Gastroesophageal sphincter (tissue), 3 donors: ENCODE measurements around the gene MYLK4.

ENCODE experiments used
- EP300 ChIP-seq: sonication (generic); formaldehyde crosslinking; IDR thresholded peaks from one replicate; pipeline ENCODE4 v1.6.1; 2017; ENCODE audit warnings: antibody characterized with exemption, mild to moderate bottlenecking
- POLR2A ChIP-seq, 2 donors: fragments of 450-650 bp; IDR thresholded peaks; one replicate each; pipeline ENCODE4 v1.6.1; 2017; ENCODE audit warnings: antibody characterized with exemption in 2 of 2, mild to moderate bottlenecking in 2 of 2, moderate library complexity in 1 of 2
- POLR2AphosphoS5 ChIP-seq: sonication (generic); formaldehyde crosslinking; IDR thresholded peaks from one replicate; pipeline ENCODE4 v1.6.1; 2017; ENCODE audit warnings: antibody characterized with exemption
- TF ChIP-seq, protein P1 (sequence below), 4 experiments: fragments of 200-600 bp in 2 of 4; fragments of 450-650 bp in 2 of 4; sonication (generic) in 1 of 4; IDR thresholded peaks; one replicate each; pipeline ENCODE4 v1.5.1; 2017 to 2019; ENCODE audit warnings: antibody characterized with exemption in 4 of 4, mild to moderate bottlenecking in 2 of 4, moderate library complexity in 2 of 4

DNA sequence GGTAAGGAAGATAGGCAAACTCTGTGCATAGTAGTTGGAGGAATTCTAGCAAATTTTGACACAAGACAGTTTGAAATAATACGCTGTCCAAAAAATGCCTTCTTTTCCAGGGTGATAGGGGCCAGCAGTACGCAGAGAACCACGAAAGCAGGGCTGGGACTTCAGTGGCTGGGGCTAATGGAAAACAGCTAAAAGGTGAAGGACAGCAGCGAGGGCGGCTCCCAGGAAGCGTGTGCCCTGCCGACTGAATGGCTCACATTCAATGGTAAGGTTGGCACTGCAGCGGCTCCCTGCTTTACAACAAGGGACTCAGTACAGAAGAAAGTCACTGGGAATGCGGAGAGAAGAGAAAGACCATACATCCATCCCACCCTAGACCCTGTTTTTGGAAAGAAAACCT is 131.1 kb downstream of the MYLK4 start:
- TF ChIP-seq, protein P1, sequence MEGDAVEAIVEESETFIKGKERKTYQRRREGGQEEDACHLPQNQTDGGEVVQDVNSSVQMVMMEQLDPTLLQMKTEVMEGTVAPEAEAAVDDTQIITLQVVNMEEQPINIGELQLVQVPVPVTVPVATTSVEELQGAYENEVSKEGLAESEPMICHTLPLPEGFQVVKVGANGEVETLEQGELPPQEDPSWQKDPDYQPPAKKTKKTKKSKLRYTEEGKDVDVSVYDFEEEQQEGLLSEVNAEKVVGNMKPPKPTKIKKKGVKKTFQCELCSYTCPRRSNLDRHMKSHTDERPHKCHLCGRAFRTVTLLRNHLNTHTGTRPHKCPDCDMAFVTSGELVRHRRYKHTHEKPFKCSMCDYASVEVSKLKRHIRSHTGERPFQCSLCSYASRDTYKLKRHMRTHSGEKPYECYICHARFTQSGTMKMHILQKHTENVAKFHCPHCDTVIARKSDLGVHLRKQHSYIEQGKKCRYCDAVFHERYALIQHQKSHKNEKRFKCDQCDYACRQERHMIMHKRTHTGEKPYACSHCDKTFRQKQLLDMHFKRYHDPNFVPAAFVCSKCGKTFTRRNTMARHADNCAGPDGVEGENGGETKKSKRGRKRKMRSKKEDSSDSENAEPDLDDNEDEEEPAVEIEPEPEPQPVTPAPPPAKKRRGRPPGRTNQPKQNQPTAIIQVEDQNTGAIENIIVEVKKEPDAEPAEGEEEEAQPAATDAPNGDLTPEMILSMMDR (IDR thresholded peaks at IDR 0.05): no peak
- TF ChIP-seq POLR2A (IDR thresholded peaks at IDR 0.05): no peak
- TF ChIP-seq EP300: no peak
- no peak for TF ChIP-seq POLR2AphosphoS5
